Mesendoderm (in vitro differentiated cells): ENCODE data around the gene KIAA0319L.

Experiments used
- DNase-seq: peaks from one replicate; pipeline ENCODE4 v3.0.0; 2013
- H2AK5ac ChIP-seq: 2 replicates; pipeline ENCODE4 v1.6.1; 2013; ENCODE audit warnings: low read length, inconsistent platforms
- H2BK120ac ChIP-seq: 2 replicates; pipeline ENCODE4 v1.6.1; 2013; ENCODE audit warnings: low read depth, mild to moderate bottlenecking, low read length, moderate library complexity, mixed read lengths
- H2BK15ac ChIP-seq: replicated peaks from 2 replicates; pipeline ENCODE4 v1.6.1; 2013; ENCODE audit warnings: low read depth, mild to moderate bottlenecking, moderate library complexity
- H2BK5ac ChIP-seq: 2 replicates; pipeline ENCODE4 v1.6.1; 2013; ENCODE audit warnings: low read length, inconsistent platforms
- H3K18ac ChIP-seq: 2 replicates; pipeline ENCODE4 v1.6.1; 2013; ENCODE audit warnings: mild to moderate bottlenecking, low read length, mixed read lengths
- H3K23ac ChIP-seq: one replicate; pipeline ENCODE4 v1.6.1; 2013; ENCODE audit warnings: low read length
- H3K27ac ChIP-seq: 2 replicates; pipeline ENCODE4 v1.5.1; 2013; ENCODE audit warnings: low read depth, mild to moderate bottlenecking, inconsistent platforms, low read length, moderate library complexity
- H3K27me3 ChIP-seq: 2 replicates; pipeline ENCODE4 v1.6.1; 2013; ENCODE audit warnings: low read length, control low read depth, mild to moderate bottlenecking, inconsistent platforms; ENCODE audit not compliant: insufficient read depth, poor library complexity
- H3K36me3 ChIP-seq: 2 replicates; pipeline ENCODE4 v1.6.1; 2013; ENCODE audit warnings: low read length, inconsistent platforms; ENCODE audit not compliant: control insufficient read depth, insufficient read depth
- H3K4ac ChIP-seq: one replicate; pipeline ENCODE4 v1.6.1; 2013; ENCODE audit warnings: low read depth, mild to moderate bottlenecking, low read length, moderate library complexity
- H3K4me1 ChIP-seq: 2 replicates; pipeline ENCODE4 v1.6.1; 2013; ENCODE audit warnings: low read depth, low read length, inconsistent platforms; ENCODE audit not compliant: control insufficient read depth
- H3K4me2 ChIP-seq: 2 replicates; pipeline ENCODE4 v1.6.1; 2013; ENCODE audit warnings: low read length
- H3K4me3 ChIP-seq: 2 replicates; pipeline ENCODE4 v1.5.1; 2013; ENCODE audit warnings: mild to moderate bottlenecking, low read length
- H3K56ac ChIP-seq: one replicate; pipeline ENCODE4 v1.6.1; 2013; ENCODE audit warnings: low read length
- H3K79me1 ChIP-seq: 2 replicates; pipeline ENCODE4 v1.6.1; 2013; ENCODE audit warnings: low read length, inconsistent platforms
- H3K79me2 ChIP-seq: 2 replicates; pipeline ENCODE4 v1.6.1; 2013; ENCODE audit warnings: mild to moderate bottlenecking, low read length; ENCODE audit not compliant: control insufficient read depth, insufficient read depth
- H3K9ac ChIP-seq: 2 replicates; pipeline ENCODE4 v1.6.1; 2013; ENCODE audit warnings: low read length, inconsistent platforms
- H4K5ac ChIP-seq: one replicate; pipeline ENCODE4 v1.6.1; 2013; ENCODE audit warnings: low read length
- H4K8ac ChIP-seq: one replicate; pipeline ENCODE4 v1.6.1; 2013; ENCODE audit warnings: low read depth, mild to moderate bottlenecking, control low read depth, low read length, moderate library complexity
- WGBS: extraction: QIAGEN DNeasy Blood & Tissue Kit; methylation state at CpG from one replicate; pipeline ENCODE4 v1.1.7; 2013; ENCODE audit warnings: low lambda C conversion rate, missing lambda C conversion rate; ENCODE audit not compliant: insufficient coverage; ENCODE audit errors: extremely low coverage; 5-methylcytosine and 5-hydroxymethylcytosine counted together

Gene KIAA0319L

DNA sequence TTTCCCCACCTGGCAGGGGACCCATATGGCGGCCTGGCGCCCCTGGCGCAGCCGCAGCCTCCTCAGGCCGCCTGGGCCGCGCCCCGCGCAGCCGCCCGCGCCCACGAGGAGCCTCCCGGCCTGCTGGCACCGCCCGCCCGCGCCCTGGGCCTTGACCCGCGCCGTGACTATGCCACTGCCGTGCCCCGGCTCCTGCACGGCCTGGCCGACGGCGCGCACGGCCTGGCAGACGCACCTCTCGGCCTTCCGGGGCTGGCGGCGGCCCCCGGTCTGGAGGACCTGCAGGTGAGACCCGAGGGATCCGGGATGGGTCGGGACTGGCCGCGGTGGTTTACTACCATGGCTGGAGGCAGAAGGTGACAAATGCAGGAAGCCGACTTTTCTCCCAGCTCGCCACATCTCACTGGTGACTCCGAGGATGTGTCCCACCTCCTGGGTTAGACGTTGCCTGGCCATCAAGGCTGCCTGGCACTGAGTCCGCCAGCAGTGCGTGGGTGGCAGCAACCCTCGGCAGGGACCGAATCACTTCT is 17.0 kb upstream of the KIAA0319L start:
- Histone ChIP-seq H3K4me1 (peaks cover 7% of the 10 kb centered on the region), H3K4me3 (no peak overlapping the region), H3K4me2 (peak overlapping the region; percentile 10), H3K27me3 (peaks cover 52% of the 10 kb centered on the region), H3K23ac (peak overlapping the region; percentile 29), H3K79me2 (no peaks in the 10 kb centered on the region), H3K27ac (no peak overlapping the region), H2AK5ac (no peak overlapping the region), H3K9ac (no peak overlapping the region), H4K5ac (no peak overlapping the region), H2BK120ac (no peak overlapping the region), H2BK15ac (no peak overlapping the region), H3K18ac (no peak overlapping the region), H2BK5ac (no peak overlapping the region), H3K36me3 (no peaks in the 10 kb centered on the region), H3K56ac (peak overlapping the region; percentile 22), H3K79me1 (no peaks in the 10 kb centered on the region), H4K8ac (no peak overlapping the region), H3K4ac (no peak overlapping the region)
- no peak for DNase-seq
- WGBS, result no CpG with 5 or more reads among the region's 48 CpGs

DNA sequence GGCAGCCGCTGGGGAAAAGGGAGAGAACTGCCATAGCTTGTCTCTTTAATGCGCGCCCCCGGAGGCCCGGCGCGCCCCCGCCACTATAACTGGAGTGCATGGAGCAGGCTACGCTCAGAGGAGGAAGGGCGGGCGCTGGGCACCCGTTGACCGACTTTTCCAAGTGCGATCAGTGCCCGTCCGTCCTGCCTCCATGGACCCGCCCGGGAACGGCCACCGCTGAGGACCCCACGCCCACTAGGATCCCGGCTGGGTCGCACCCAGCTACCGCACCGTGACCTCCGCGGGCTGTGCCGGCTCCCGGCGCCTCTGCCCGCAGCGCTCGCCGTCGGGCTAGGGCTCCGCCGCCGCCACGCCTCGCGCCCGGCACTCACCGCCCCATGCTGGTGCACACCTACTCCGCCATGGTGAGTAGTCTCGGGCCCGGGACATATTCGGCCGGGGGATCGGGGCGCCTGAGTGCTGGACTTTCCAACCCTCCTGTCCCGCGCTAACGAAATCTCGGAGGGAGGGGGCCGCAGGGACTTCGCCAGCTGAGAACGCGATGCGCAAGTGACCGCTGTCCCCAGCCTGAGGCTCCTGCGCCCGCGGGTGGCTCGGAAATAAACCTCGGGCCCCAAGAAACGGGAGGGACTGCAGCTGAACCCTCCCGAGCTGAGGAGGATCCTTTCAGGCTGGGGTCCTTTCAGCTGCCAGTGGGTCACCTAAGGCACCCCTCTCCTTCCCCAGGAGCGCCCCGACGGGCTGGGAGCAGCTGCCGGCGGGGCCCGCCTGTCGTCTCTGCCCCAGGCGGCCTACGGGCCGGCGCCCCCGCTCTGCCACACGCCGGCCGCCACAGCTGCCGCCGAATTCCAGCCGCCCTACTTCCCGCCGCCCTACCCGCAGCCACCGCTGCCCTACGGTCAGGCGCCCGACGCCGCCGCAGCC is 16.3 kb upstream of the KIAA0319L start, which contains the start of gene TFAP2E:
Gene TFAP2E (plus strand): TSS at position 117 of the 927 bp plus-strand sequence. CDS start 264 bp downstream, at position 381.
- Histone ChIP-seq H2BK120ac (no peak within 1 kb of the TSS), H3K18ac (no peak within 1 kb of the TSS), H3K79me1 (no peaks in the 10 kb centered on the region), H2BK15ac (no peak within 1 kb of the TSS), H4K8ac (no peak within 1 kb of the TSS), H3K27me3 (peaks cover 52% of the 10 kb centered on the region), H3K79me2 (no peaks in the 10 kb centered on the region), H4K5ac (no peak within 1 kb of the TSS), H3K4ac (no peak within 1 kb of the TSS), H3K23ac (no peak within 1 kb of the TSS), H3K36me3 (no peaks in the 10 kb centered on the region), H3K27ac (no peak within 1 kb of the TSS), H3K56ac (peak within 1 kb of the TSS; percentile 71), H3K4me1 (peaks cover 7% of the 10 kb centered on the region), H3K4me3 (peak within 1 kb of the TSS; percentile 21), H3K4me2 (peak within 1 kb of the TSS; percentile 67), H3K9ac (peak within 1 kb of the TSS; percentile 52), H2AK5ac (no peak within 1 kb of the TSS), H2BK5ac (no peak within 1 kb of the TSS)
- no CpG with 5 or more reads among the region's 95 CpGs for WGBS
- DNase-seq, result peak; percentile 45

DNA sequence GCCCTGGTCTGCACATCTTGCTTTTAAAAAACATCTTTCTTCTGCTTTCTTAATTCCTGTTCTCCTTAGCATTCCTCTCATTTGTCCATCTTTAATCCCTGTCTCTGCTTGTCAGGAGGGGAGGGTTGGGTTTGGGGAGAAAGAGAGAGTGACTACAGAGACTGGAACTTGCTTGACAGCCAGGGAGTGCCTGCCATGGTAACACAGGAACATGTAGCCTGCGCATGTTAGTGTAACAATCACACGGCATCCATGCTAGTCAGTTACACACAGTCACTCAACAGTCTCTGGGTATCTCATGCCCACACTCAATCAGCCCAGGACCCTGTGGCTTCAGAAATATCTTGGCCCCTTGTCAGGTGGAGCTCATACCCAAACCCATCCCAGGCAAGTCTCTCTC is 15.1 kb upstream of the KIAA0319L start:
- H2BK15ac ChIP-seq, result no peak overlapping the region
- DNase-seq, result no peak
- no peak overlapping the region for H3K4me3 ChIP-seq
- no peak overlapping the region for H3K4me2 ChIP-seq
- H3K79me2 ChIP-seq, result no peaks in the 10 kb centered on the region
- H4K5ac ChIP-seq, result no peak overlapping the region
- H3K4ac ChIP-seq, result no peak overlapping the region
- no peaks in the 10 kb centered on the region for H3K79me1 ChIP-seq
- peaks cover 51% of the 10 kb centered on the region for H3K27me3 ChIP-seq
- H3K56ac ChIP-seq, result no peak overlapping the region
- peaks cover 7% of the 10 kb centered on the region for H3K4me1 ChIP-seq
- no peaks in the 10 kb centered on the region for H3K36me3 ChIP-seq
- H2AK5ac ChIP-seq, result no peak overlapping the region
- no CpG with 5 or more reads among the region's 2 CpGs for WGBS
- no peak overlapping the region for H2BK5ac ChIP-seq
- H3K9ac ChIP-seq, result no peak overlapping the region
- no peak overlapping the region for H4K8ac ChIP-seq
- H3K18ac ChIP-seq, result no peak overlapping the region
- no peak overlapping the region for H3K23ac ChIP-seq
- H2BK120ac ChIP-seq, result no peak overlapping the region
- H3K27ac ChIP-seq, result no peak overlapping the region

DNA sequence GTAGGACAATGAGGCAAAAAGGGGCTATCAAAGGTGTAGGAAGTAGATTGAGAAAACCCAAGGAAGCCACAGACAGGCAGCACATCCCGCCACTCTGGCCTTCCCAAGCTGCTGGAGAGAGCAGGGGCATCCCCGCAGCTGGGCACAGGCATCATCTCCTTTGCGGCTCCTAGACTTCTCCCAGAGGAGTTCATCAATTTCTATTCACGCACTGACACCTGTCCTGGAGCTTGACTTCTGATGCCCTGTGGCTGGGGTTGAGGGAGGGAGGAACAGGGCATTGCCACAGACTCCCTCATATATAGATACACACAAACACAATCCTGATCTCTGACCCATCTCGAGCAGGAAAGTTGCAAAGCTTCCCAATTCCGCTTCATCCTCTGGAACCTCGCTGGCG is 14.1 kb upstream of the KIAA0319L start:
- Histone ChIP-seq H3K27ac (no peak overlapping the region), H2BK120ac (no peak overlapping the region), H3K18ac (no peak overlapping the region), H2BK15ac (no peak overlapping the region), H3K79me1 (no peaks in the 10 kb centered on the region), H3K4me2 (no peak overlapping the region), H3K36me3 (no peaks in the 10 kb centered on the region), H3K4me1 (peaks cover 4% of the 10 kb centered on the region), H3K56ac (no peak overlapping the region), H3K4ac (no peak overlapping the region), H2BK5ac (no peak overlapping the region), H4K8ac (no peak overlapping the region), H3K79me2 (no peaks in the 10 kb centered on the region), H3K4me3 (no peak overlapping the region), H4K5ac (no peak overlapping the region), H3K27me3 (peaks cover 45% of the 10 kb centered on the region), H2AK5ac (no peak overlapping the region), H3K9ac (no peak overlapping the region), H3K23ac (no peak overlapping the region)
- DNase-seq, result no peak
- no CpG with 5 or more reads among the region's 8 CpGs for WGBS

DNA sequence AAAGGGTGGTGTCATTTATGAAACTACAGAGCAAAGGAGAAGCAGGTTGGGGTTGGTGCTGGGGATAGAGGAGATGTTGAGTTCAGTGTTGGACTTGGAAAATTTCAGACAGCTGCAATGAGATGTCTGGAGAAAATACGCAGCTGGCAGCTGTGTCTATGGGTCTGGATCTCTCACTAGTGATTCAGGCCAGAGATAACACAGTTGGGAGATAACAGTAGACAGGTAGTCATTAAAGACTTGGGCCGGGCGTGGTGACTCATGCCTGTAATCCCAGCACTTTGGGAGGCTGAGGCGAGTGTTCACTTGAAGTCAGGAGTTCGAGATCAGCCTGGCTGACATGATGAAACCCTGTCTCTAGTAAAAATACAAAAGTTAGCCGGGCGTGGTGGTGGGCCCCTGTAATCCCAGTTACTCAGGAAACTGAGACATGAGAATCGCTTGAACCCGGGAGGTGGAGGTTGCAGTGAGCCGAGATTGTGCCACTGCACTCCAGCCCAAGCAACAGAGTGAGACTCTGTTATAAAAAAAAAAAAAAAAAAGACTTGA is 13.5 kb upstream of the KIAA0319L start:
- peaks cover 43% of the 10 kb centered on the region for H3K27me3 ChIP-seq
- H3K4me1 ChIP-seq, result peaks cover 4% of the 10 kb centered on the region
- H3K9ac ChIP-seq, result no peak overlapping the region
- no peaks in the 10 kb centered on the region for H3K36me3 ChIP-seq
- no peak for DNase-seq
- H3K18ac ChIP-seq, result no peak overlapping the region
- H3K4me2 ChIP-seq, result no peak overlapping the region
- no peak overlapping the region for H3K27ac ChIP-seq
- no peak overlapping the region for H2BK15ac ChIP-seq
- no peak overlapping the region for H3K4ac ChIP-seq
- no peak overlapping the region for H3K56ac ChIP-seq
- H3K79me1 ChIP-seq, result no peaks in the 10 kb centered on the region
- H4K5ac ChIP-seq, result no peak overlapping the region
- H2AK5ac ChIP-seq, result no peak overlapping the region
- H3K23ac ChIP-seq, result no peak overlapping the region
- no peak overlapping the region for H3K4me3 ChIP-seq
- no peak overlapping the region for H2BK120ac ChIP-seq
- H3K79me2 ChIP-seq, result no peaks in the 10 kb centered on the region
- WGBS, result no CpG with 5 or more reads among the region's 10 CpGs
- no peak overlapping the region for H2BK5ac ChIP-seq
- H4K8ac ChIP-seq, result no peak overlapping the region
